ENCODE results near the gene RUBCNL.
"Not testable (repeated sequence)": the region's sequence is repeated elsewhere in the genome, so short reads cannot be mapped to it uniquely, and the experiment has no call there.

Gene RUBCNL

GRCh38 chr13:46372938-46373337 is 14.1 kb downstream of the RUBCNL start:
- not testable (repeated sequence) for DNase-seq (ENCODE audit: low spot score)

- no peak for DNase-seq (ENCODE audit: low spot score)
These were observed 15.0 kb downstream of the RUBCNL start for GRCh38 chr13:46372071-46372470.

DNA sequence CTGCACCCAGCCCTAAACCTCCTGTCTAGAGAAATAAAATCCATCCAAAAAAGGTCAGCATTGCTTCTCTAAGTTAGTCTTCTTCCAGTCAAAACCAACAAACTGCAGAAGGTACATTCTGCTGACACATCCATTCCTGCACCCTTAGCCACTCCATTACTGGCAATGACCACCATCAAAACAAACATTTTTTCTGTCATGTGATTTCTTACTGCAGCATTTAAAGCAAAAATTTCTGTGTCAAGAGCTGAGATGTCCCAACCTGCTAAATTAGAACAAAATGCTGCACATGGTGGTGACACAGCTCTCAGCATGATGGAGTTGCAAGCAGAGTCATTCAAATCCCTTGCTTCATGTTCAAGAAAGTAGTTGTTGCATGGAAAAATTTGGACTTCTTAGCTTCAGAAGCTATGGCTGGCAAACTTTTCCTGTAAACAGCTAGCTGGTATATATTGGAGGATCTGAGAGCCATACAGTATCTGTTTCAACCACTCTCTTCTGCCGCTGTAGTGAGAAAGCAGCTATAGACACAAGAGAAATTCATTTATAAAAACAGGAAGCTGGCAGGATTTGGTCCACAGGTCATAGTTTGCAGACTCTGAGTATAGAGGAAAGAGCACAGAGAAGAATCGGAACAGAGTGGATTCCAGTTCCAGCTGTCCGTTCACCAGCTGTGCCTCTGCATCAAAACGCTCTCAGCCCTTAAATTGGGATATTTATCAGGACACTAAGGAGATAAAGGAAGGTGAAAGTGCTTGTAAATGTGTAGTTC is 17.4 kb downstream of the RUBCNL start:
- DNase-seq (ENCODE audit: low spot score) = no peak

DNA sequence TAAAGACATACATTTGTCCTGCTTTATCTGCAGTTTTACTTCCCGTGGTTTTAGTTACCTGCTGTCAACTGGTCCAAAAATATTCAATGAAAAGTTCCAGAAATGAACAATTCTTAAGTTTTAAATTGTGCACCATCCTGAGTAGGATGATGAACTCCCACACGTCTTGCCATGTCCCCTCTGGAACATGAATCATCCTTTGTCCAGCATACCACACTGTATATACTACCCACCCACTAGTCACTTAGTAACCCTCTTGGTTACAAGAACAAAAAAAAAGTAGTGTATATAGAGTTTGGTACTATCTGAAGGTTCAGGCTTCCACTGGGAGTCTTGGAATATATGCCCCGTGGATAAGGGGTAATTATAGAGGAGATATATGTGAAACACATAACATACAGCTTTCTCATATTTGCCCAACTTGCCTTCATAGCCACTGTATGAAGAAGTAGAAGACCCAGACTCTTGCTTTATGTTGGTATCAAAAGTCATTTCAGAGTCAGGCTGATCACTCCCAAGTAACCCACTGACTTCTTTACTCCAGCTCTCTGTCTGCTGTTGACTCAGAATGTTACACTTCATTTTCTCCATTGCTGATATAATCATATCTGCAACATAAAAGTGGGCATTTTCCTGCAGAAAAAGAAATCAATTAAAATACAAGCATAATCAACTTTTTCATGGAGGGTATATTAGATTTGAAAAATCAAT is 19.3 kb downstream of the RUBCNL start:
- DNase-seq (ENCODE audit: low spot score) = no peak

DNA sequence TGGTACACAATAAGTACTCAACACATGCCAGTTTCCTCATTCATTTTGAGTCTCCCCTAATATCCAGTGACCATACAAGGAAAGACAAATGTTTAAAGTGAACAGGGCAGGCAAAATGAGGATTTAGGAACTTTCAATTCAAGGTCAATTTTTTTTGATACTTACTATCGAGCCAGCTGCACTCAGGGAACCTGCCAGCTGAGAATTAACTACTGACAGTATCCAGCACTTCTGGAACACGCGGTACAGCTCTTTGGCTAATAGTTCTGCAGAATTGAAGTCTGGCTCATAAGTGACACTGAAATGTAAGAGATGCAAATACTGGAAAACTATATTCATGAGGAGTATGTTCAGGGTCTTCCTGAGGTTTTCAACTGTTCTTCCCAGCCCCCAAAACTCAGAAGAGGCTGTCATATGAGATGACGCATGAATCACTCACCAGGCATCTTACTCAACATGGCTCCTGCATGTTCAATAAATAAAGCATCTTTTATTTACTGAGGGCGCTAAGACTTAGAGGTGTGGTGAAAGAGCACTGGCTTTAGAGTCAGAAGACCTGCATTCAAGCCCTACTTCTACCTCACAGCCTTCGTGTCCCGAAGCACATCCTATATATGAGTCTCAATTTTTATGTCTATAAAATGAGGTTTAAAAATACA is 25.6 kb downstream of the RUBCNL start:
- no peak for DNase-seq (ENCODE audit: low spot score)

- no peak for DNase-seq (ENCODE audit: low spot score)
These were observed 26.4 kb downstream of the RUBCNL start for GRCh38 chr13:46360604-46361003.

DNA sequence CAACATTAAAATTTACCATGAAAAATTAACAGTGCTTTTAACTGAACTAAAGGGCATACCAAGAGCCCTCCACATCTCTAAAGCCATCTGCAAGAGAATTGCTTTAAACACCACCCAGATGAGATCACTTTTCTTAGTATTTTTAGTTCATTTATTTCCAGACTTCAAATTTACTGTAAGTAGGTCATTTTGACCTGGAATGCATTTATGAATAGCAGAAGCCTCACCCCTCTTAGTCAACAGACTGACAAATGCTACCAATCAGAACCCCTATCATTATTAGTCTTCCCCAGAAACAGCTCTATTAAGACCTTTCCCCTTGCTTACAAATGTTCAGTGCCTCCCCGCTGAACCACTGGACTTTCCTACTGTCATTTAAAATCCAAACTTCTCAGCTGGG is 27.3 kb downstream of the RUBCNL start:
- no peak for DNase-seq (ENCODE audit: low spot score)

- DNase-seq (ENCODE audit: low spot score) = no peak
These were observed 31.0 kb downstream of the RUBCNL start for GRCh38 chr13:46355901-46356590.

DNA sequence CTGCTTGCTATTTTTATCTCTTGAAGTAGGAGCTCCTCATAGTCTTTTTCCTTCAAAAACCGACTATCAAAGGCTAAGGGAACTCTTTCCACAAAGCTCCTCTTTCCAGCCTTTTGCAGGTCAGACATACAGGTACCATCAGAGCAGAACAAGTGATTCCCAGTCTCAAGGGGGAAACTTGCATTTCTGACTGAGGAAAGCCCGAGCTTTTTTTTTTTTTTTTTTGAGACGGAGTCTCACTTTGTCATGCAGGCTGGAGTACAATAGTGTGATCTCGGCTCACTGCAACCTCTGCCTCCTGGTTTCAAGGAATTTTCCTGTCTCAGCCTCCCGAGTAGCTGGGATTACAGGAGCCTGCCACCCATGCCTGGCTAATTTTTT is 32.0 kb downstream of the RUBCNL start:
- DNase-seq (ENCODE audit: low spot score) = no peak

DNA sequence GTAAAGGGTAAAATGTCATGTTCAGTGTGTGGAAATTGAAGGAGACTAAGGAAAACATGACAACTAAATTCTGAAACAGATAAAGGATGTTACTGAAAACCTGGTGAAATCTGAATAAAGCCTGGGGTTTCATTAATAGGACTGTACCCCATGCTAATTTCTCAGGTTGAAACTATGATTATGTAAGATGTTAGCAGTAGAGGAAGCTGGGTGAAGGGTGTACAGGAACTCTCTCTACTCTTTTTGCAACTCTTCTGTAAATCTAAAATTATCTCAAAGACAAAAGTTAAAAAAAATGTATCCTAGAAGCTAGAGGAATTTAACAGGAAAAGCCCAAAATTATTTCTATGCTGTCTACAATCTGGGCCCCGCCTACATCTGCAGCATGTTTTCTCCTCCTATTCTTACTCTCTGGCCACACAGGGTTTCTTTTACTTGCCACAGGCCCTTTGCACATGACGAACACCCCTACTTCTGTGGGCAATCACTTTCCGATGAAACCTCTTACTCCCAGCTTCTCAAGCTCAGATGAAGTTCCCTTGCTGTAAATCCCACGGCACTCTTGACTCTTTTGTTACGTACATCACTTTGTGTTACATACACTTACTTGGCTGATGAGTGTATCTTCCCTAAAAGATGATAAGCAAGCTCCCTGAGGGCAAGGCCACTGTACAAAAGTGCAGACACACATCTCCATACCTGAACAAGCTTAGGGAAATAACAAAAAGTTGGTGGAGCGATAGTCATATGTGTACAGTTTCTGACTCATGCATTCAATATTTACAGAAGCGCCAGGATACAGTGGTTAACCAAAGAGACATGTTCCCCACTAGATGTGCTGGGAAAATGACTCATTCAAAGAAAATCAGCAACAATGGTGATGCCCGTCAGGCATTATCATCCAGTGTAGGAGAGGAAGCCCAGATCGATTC is 32.6 kb downstream of the RUBCNL start:
- DNase-seq (ENCODE audit: low spot score) = peak; percentile 36

DNA sequence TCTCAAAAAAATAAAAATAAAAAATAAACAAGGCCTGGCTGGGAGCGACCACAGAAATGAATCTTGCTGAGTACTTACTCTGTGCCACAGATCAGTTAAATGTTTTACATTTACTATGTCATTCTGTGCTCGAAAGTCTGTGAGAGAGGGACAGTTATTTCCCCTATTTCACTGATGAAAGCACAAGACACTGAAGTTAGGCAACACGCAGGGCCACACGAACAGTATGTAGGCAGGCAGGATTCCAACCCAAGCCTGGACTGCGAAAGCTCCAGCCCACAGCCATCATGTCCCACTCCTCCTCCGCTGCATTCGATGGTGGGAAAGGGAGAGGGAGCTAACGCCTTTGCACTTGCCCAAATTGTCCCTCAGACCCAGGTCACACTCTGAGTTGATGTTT is 34.2 kb downstream of the RUBCNL start:
- DNase-seq (ENCODE audit: low spot score) = no peak

DNA sequence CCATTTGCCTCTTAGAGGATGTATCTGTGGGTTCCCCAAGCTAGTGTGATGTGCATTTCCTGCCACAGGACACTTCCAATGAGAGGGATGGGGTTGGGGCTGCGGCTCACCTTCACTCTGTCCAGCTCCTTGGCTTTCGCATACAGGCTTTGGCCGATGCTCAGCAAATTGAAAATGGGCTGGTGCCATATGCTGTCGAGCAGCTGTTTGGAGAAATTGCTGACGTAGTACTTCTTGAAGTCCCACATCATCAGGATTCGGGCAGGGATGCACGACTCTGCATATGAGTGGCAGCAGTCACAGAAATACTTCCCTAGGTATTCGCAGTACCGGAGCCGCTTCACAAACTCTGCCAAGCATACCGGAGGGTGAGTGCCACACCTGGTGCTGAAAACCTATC is 37.0 kb downstream of the RUBCNL start:
- no peak for DNase-seq (ENCODE audit: low spot score)

DNA sequence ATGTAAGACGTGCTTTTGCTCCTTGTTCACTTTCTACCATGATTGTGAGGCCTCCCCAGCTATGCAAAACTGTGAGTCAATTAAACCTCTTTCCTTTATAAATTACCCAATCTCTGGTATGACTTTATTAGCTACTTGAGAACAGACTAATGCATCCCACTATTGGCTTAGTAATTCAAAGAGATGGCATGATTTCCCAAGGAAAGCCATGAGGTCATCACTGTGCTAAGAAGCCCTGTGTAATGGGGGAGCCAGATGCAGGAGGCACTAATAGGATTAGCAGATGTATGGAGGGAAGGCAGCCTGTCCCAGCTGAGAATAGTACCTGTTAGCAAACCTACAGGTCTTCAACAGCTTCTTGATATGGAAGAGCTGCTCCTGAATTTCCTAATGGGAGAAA is 38.1 kb downstream of the RUBCNL start:
- DNase-seq (ENCODE audit: low spot score) = no peak

DNA sequence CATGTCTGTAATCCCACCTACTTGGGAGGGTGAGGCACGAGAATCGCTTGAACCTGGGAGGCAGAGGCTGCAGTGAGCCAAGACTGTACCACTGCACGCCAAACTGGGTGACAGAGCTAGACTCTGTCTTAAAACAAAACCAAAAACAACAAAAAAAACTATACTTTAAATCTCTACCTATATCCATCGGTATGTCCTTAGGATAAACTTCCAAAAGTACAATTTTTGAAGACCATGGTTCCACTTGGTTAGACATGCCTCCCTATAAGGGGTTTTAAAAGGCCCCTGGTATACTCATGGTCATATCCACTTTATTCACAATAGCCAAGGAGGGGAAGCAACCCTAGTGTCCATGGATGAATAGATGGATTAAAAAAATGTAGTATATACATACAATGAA is 39.8 kb downstream of the RUBCNL start:
- DNase-seq (ENCODE audit: low spot score) = no peak

- DNase-seq (ENCODE audit: low spot score) = no peak
These were observed 41.2 kb downstream of the RUBCNL start for GRCh38 chr13:46345866-46346265.

DNA sequence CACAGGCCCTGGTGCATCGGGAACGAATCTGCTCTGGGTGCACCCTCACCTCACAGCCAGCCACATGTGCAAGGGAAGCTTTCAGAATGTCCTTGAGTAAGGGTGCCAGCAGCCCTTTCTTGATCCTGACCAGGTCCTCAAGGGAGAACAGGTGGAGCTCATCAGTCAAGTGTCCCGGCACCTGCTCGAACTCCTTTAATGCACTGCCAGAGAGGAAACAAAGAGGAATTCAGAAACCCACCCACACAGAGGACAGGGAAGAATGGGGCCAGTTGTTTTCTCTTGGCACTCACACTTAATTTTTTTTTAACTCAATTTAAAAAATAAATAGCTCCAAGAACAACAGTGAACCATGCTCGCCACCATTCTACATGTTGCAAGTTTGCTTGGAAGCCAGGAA is 41.7 kb downstream of the RUBCNL start:
- DNase-seq (ENCODE audit: low spot score) = no peak

DNA sequence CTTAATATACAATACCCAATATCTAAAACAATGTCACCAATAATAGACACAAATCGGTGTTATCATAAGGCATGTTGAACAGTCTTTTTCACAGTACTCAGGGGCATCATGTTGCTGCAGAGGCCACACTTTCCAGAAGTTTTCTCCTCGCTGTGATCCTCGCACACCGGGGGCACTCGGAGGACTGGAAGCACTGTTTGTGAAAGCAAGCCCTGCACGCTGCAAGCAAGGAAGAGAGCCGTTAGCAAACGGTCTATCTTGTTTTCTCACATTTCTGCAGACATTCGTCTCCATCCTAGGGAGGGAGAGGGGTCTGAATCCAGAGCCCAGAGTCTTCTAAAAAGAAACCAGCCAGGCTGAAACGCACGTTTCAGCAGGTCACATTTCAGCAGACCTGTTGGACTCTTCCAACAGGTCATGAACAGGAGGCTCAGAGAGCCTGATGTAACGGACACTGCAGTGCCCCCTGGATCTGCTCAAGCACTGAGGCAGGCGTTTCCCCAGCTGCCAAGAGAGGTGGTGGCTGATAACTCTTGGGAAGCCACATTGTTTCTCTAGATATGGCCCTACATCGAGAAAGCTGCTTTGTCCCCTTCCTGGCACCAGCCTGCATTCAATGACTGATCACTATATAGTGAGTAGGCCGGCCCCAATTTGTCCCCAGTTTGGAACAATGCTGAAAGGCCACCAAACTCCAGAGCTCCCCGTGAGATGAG is 43.6 kb downstream of the RUBCNL start:
- no peak for DNase-seq (ENCODE audit: low spot score)

DNA sequence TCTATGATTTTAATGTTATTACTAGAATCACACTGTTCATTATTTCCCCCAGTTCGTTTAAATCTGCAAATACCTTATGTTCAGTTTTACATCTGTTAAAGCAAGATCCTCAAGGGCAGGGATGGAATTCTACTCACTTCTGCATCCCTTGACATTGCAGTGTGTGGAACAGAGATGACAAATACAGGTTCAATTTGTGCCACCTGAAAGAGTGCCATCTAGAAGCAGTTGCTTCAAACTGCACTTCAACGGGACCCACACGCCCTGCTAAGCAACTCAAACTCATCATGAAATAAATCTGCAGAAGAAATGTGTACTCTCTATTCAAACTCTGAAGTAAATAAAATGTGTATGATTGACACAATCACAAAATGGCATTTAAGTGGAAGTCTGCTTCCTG is 44.5 kb downstream of the RUBCNL start:
- no peak for DNase-seq (ENCODE audit: low spot score)

GRCh38 chr13:46341112-46341711 is 45.8 kb downstream of the RUBCNL start:
- no peak for DNase-seq (ENCODE audit: low spot score)

DNA sequence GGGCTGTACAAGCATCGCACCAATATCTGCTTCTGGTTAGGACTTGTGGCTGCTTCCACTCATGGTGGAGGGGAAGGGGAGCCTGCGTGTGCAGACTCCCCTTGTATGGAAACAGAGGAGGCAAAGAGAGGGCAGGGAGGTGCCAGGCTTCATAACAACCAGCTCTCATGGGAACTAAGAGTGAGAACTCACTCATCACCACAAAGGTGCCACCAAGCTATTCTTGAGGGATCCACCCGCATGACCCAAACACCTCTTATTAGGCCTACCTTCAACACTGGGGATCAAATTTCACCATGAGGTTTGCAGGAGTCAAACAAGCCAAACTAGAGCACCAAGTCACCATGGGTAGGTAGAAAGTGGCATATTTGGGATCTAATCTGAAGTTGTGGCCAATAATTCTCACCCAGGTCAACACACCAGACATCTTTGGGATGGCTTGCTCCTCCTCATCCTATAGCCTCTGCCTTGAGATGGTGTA is 46.4 kb downstream of the RUBCNL start:
- DNase-seq (ENCODE audit: low spot score) = no peak
